ENCODE results near the gene CSRP1.

GRCh38 chr1:201545851-201546492 is 39.0 kb upstream of the CSRP1 start:
- TF ChIP-seq CTCF (IDR thresholded peaks at IDR 0.05; ENCODE audit: insufficient read depth, low read length, poor library complexity, severe bottlenecking) (no peak), EZH2phosphoT487 (conservative IDR thresholded peaks at IDR 0.05; ENCODE audit: low read length) (no peak)
